Measurements from ENCODE around the gene AHNAK. TPM values are rescaled to one million over a fixed set of nuclear protein-coding genes. Genes with fewer than 3 reads are reported as not detected.

Gene AHNAK
- total RNA-seq, 1 donor from 2014 or later, result 432 TPM

DNA sequence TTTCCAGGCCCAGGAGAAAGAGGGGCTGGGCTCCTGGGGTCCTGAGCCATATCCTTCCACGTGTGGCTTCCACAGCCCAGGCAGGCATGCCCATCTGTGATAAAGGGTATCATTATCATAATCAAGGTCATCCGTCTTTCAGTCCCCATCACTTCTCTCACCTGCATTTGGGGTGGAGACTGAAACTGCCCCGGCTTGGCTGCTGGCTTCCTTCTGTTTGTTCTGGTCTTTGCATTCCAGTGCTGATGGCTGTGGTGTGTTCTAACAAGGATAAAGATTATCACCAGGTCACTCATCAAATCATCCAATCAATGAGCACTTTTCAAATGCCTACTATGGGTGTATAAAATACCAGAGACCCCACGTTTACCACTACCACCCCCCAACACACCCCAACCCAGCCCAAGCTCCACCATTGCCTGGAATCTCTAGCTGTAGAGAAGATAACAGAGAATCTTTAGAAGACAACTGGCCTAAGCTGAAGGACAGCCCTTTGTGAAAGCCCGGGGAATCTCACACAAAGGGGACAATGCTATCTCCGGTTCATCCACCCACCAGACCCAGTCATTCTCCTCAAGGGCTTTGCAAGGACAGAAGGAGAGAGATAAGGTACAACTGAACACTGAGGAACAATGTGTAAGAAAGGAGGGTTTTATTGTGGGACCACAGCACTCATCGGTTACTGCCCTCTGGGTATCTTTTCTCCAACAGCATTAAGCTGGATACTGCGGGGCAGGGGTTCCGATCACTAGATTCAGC lies 54.9 kb downstream of the AHNAK start:
- Histone ChIP-seq H3K9me3 (ENCODE audit: control insufficient read depth in 3 of 3, low read length in 3 of 3) (no peaks in the 10 kb centered on the region), H3K4me1 (ENCODE audit: control insufficient read depth in 3 of 3, insufficient read depth in 3 of 3, low read length in 3 of 3) (no peaks in the 10 kb centered on the region), H3K9ac (ENCODE audit: low read depth in 1 of 3, low read length in 3 of 3) (no peak overlapping the region), H3K27me3 (ENCODE audit: control insufficient read depth in 3 of 3, insufficient read depth in 3 of 3, low read length in 3 of 3) (no peaks in the 10 kb centered on the region), H3K4me3 (ENCODE audit: low read length in 3 of 3) (no peak overlapping the region), H3K36me3 (ENCODE audit: control insufficient read depth in 3 of 3, insufficient read depth in 3 of 3, low read length in 3 of 3) (no peaks in the 10 kb centered on the region), H3K27ac (ENCODE audit: low read depth, low read length) (no peak overlapping the region)

DNA sequence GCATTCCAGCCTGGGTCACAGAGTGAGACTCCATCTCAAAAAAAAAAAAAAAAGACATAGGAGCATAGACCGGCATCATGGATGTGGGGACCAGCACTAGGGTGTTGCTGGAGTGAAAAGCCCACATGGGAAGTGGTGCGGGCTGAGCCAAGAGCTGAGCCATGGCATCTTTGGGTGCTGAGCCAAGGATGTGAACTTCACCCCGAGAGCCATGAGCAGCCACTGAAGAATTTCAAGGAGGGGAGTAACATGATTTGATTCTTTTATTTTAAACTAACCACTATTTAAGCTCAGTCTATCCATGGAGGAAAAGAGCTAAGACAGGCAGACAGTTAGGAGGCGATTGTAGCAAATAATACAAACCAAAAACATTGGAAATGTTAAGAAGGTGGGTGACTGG lies 57.4 kb downstream of the AHNAK start:
- H3K9ac ChIP-seq (ENCODE audit: low read depth in 1 of 3, low read length in 3 of 3), result no peak overlapping the region
- H3K4me3 ChIP-seq (ENCODE audit: low read length in 3 of 3), result no peak overlapping the region
- H3K36me3 ChIP-seq (ENCODE audit: control insufficient read depth in 3 of 3, insufficient read depth in 3 of 3, low read length in 3 of 3), result no peaks in the 10 kb centered on the region
- H3K27me3 ChIP-seq (ENCODE audit: control insufficient read depth in 3 of 3, insufficient read depth in 3 of 3, low read length in 3 of 3), result no peaks in the 10 kb centered on the region
- H3K9me3 ChIP-seq (ENCODE audit: control insufficient read depth in 3 of 3, low read length in 3 of 3), result no peaks in the 10 kb centered on the region
- no peaks in the 10 kb centered on the region for H3K4me1 ChIP-seq (ENCODE audit: control insufficient read depth in 3 of 3, insufficient read depth in 3 of 3, low read length in 3 of 3)
- no peak overlapping the region for H3K27ac ChIP-seq (ENCODE audit: low read depth, low read length)

DNA sequence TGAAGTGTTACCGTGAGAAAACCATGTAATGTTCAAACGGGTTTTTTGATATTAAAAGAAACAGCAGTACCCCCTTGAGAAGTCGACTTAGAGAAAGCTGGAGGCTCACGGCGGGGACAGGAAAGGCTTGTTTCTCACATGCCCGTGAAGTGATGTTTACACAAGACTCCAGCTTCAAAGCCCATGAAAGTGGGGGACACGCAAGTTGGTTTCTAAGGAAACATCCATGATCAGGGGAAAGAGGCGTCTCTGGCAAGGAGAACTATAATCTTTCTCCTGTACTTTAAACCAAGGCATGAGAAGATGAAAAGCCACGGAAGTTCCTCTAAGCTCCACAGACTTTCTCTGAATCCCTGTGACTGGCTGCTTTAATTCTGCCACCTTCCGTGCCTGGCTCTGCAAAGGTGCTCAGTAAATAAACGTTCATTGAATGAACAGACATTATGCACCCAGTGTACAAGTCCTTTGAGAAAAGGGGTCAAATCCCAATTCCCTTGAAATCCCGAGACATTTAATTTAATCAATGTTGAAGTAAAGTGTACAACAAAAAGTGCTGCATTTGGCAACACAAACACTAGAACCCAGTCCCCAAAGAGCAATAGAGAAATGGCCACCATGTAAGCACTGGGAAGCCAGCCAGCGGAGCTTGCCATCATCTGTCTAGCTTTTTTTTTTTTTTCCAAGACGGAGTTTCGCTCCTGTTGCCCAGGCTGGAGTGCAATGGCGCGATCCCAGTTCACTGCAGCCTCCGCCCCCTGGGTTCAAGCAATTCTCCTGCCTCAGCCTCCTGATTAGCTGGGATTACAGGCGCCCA lies 58.7 kb downstream of the AHNAK start:
- H3K4me1 ChIP-seq (ENCODE audit: control insufficient read depth in 3 of 3, insufficient read depth in 3 of 3, low read length in 3 of 3), result no peaks in the 10 kb centered on the region
- no peaks in the 10 kb centered on the region for H3K9me3 ChIP-seq (ENCODE audit: control insufficient read depth in 3 of 3, low read length in 3 of 3)
- H3K4me3 ChIP-seq (ENCODE audit: low read length in 3 of 3), result no peak overlapping the region
- H3K27ac ChIP-seq (ENCODE audit: low read depth, low read length), result no peak overlapping the region
- no peaks in the 10 kb centered on the region for H3K36me3 ChIP-seq (ENCODE audit: control insufficient read depth in 3 of 3, insufficient read depth in 3 of 3, low read length in 3 of 3)
- H3K27me3 ChIP-seq (ENCODE audit: control insufficient read depth in 3 of 3, insufficient read depth in 3 of 3, low read length in 3 of 3), result no peaks in the 10 kb centered on the region
- no peak overlapping the region for H3K9ac ChIP-seq (ENCODE audit: low read depth in 1 of 3, low read length in 3 of 3)

DNA sequence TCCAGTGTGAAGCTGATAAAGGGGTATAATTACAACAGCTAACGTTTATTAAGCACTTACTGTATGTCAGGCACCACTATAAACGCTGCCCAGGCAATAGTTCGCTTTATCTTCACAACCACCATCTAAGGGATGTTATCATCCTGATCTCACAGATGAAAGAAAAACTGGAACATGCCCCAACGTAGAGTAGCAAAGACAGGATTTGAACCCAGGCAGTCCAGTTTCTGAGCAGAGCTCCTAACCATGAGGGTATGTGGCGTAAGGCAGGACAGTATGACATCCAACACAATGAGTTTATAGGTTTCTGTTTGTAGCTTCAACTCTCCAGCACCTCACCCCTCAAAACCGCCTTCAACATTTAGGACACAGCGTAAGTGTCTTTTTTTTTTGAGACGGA lies 59.5 kb downstream of the AHNAK start:
- no peak overlapping the region for H3K27ac ChIP-seq (ENCODE audit: low read depth, low read length)

DNA sequence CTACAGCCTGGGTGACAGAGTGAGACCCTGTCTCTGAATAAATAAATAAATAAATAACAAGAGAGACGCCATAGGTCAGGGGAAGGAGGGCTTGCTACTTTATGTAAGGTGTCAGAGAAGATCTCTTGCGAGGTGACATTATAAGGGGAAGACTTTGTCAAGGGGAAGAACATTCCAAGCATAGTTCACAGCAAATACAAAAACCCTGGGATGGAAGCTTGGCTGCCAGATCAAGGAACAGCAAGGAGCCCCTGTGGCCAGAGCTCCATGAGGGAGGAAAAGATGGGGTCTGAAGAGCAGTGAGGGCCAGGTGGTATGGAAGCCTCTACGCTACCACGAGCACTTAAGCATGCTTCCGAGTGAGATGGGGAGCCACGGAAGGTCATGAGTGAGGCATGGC lies 62.3 kb downstream of the AHNAK start:
- no peaks in the 10 kb centered on the region for H3K9me3 ChIP-seq (ENCODE audit: control insufficient read depth in 3 of 3, low read length in 3 of 3)
- H3K4me1 ChIP-seq (ENCODE audit: control insufficient read depth in 3 of 3, insufficient read depth in 3 of 3, low read length in 3 of 3), result peaks cover 3 to 5% (median 3%) of the 10 kb centered on the region in 3 donors
- H3K27me3 ChIP-seq (ENCODE audit: control insufficient read depth in 3 of 3, insufficient read depth in 3 of 3, low read length in 3 of 3), result no peaks in the 10 kb centered on the region

More for the DNA sequence above, 59.5 kb downstream of the AHNAK start:
- Histone ChIP-seq H3K4me3 (ENCODE audit: low read length in 3 of 3) (no peak overlapping the region), H3K4me1 (ENCODE audit: control insufficient read depth in 3 of 3, insufficient read depth in 3 of 3, low read length in 3 of 3) (no peaks in the 10 kb centered on the region), H3K27me3 (ENCODE audit: control insufficient read depth in 3 of 3, insufficient read depth in 3 of 3, low read length in 3 of 3) (no peaks in the 10 kb centered on the region), H3K9me3 (ENCODE audit: control insufficient read depth in 3 of 3, low read length in 3 of 3) (no peaks in the 10 kb centered on the region), H3K36me3 (ENCODE audit: control insufficient read depth in 3 of 3, insufficient read depth in 3 of 3, low read length in 3 of 3) (no peaks in the 10 kb centered on the region), H3K9ac (ENCODE audit: low read depth in 1 of 3, low read length in 3 of 3) (no peak overlapping the region)

DNA sequence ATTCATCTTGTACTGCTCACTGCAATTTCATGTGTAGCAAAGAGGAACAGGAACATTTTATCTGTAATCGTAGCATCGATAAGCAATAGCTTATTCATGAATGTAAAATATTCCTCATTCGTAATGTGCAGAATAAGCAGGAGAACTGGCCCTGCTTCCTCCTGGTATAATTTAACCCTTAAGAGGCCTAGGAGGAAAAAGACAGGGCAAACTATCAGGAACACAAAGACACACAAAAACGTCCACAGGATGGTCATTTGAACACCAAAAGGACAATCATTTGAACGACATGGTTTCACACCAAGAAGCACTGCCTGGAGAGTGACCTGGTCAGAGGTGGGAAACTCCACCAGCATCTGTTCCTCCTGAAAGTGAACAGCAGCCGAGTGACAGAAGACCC lies 63.9 kb downstream of the AHNAK start:
- Histone ChIP-seq H3K27ac (ENCODE audit: low read depth, low read length) (no peak overlapping the region), H3K4me3 (ENCODE audit: low read length in 3 of 3) (no peak overlapping the region), H3K9ac (ENCODE audit: low read depth in 1 of 3, low read length in 3 of 3) (no peak overlapping the region), H3K36me3 (ENCODE audit: control insufficient read depth in 3 of 3, insufficient read depth in 3 of 3, low read length in 3 of 3) (no peaks in the 10 kb centered on the region), H3K4me1 (ENCODE audit: control insufficient read depth in 3 of 3, insufficient read depth in 3 of 3, low read length in 3 of 3) (peaks cover 3 to 5% (median 3%) of the 10 kb centered on the region in 3 donors), H3K27me3 (ENCODE audit: control insufficient read depth in 3 of 3, insufficient read depth in 3 of 3, low read length in 3 of 3) (no peaks in the 10 kb centered on the region), H3K9me3 (ENCODE audit: control insufficient read depth in 3 of 3, low read length in 3 of 3) (no peaks in the 10 kb centered on the region)

More for the DNA sequence above, 62.3 kb downstream of the AHNAK start:
- Histone ChIP-seq H3K4me3 (ENCODE audit: low read length in 3 of 3) (no peak overlapping the region), H3K36me3 (ENCODE audit: control insufficient read depth in 3 of 3, insufficient read depth in 3 of 3, low read length in 3 of 3) (no peaks in the 10 kb centered on the region), H3K27ac (ENCODE audit: low read depth, low read length) (no peak overlapping the region), H3K9ac (ENCODE audit: low read depth in 1 of 3, low read length in 3 of 3) (no peak overlapping the region)

DNA sequence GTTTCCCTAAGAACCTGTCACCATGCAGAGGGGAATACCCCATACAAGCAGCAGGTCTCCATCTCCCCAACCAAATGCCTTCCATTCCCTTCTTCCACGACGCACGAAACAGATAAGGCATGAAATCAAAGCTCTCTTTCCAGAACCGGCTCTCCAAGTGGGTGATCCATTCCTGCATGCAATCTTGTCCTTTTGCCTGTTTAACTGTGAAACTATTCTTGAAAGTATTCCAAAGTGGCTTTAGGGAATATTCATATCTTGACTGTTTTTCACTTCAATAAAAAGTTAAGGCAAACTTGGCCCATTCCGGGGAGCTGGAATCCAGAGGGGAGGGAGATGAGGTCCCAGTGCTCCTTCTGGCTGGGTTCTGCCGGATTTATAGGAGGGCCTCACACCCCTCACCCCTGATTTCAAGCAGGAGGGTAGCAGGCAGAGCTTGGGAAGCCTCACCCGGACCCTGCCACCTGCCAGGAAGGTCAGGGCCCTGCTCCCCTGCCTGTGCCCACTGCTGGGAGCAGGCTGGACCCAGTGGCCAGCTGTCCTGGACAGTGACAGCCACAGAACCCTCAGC lies 66.9 kb downstream of the AHNAK start:
- H3K27ac ChIP-seq (ENCODE audit: low read depth, low read length), result peak overlapping the region; percentile 47
- no peaks in the 10 kb centered on the region for H3K27me3 ChIP-seq (ENCODE audit: control insufficient read depth in 3 of 3, insufficient read depth in 3 of 3, low read length in 3 of 3)
- no peak overlapping the region for H3K9ac ChIP-seq (ENCODE audit: low read depth in 1 of 3, low read length in 3 of 3)
- peaks cover 3 to 5% (median 3%) of the 10 kb centered on the region in 3 donors for H3K4me1 ChIP-seq (ENCODE audit: control insufficient read depth in 3 of 3, insufficient read depth in 3 of 3, low read length in 3 of 3)
- H3K36me3 ChIP-seq (ENCODE audit: control insufficient read depth in 3 of 3, insufficient read depth in 3 of 3, low read length in 3 of 3), result no peaks in the 10 kb centered on the region
- no peak overlapping the region for H3K4me3 ChIP-seq (ENCODE audit: low read length in 3 of 3)
- H3K9me3 ChIP-seq (ENCODE audit: control insufficient read depth in 3 of 3, low read length in 3 of 3), result no peaks in the 10 kb centered on the region

DNA sequence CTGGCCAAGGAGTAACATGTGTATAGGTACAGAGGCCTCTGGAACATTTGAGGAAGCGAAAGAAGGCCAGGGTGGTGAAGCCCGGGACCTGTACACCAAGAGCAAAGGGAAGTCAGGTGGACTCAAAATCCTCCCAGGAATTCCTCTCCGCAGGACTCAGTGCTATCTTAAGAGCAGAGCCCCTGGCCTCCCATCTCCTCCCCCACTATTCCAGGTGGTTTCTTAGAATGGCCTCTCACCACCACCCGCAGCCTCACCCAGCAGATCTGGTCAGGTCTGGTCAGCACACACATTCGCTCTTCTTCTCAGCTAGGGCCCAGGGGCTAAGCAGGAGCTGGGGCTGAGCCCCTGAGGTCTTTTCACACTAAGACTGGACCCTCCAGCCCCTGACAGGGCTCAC lies 68.7 kb downstream of the AHNAK start:
- H3K9ac ChIP-seq (ENCODE audit: low read depth in 1 of 3, low read length in 3 of 3), result no peak overlapping the region
- H3K9me3 ChIP-seq (ENCODE audit: control insufficient read depth in 3 of 3, low read length in 3 of 3), result no peaks in the 10 kb centered on the region
- no peaks in the 10 kb centered on the region for H3K27me3 ChIP-seq (ENCODE audit: control insufficient read depth in 3 of 3, insufficient read depth in 3 of 3, low read length in 3 of 3)
- H3K4me1 ChIP-seq (ENCODE audit: control insufficient read depth in 3 of 3, insufficient read depth in 3 of 3, low read length in 3 of 3), result peaks cover 3 to 5% (median 3%) of the 10 kb centered on the region in 3 donors
- H3K36me3 ChIP-seq (ENCODE audit: control insufficient read depth in 3 of 3, insufficient read depth in 3 of 3, low read length in 3 of 3), result no peaks in the 10 kb centered on the region
- H3K27ac ChIP-seq (ENCODE audit: low read depth, low read length), result no peak overlapping the region
- no peak overlapping the region for H3K4me3 ChIP-seq (ENCODE audit: low read length in 3 of 3)

DNA sequence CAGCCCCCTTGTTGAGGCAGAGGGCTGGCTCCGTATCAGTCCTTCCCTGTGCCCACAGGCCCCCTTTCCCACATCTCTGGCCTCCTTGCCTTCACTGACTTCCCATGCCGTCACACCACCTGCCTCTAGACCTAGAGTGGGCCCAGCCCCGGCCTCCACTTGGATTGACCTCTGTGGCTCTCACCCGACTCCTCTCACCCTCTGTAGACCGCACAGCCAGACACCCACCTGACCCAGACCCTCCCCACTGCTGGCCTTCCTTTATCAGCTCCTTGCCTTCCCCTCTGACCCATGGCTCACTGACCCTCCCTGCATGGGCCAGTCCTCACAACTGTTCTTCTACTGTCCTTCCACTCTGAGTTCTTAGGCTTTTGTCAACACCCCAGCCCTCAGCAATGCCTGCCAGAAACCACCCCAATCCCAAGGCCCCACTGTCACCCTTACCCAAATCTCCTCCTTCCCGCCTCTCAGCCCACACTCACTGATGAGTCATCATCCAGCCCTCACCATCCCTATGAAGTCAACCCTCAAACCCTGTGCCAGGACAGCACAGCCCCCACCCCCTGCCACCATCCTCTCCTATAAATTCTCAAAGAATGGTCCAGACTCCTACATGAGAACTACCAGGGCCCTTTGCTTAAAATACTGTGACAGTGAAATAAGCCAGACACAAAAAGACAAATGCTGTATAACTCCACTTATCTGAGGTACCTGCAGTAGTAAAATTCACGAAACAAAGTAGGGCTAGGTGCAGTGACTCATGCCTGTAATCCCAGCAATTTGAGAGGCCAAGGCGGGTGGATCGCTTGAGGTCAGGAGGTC lies 74.3 kb downstream of the AHNAK start:
- H3K27ac ChIP-seq (ENCODE audit: low read depth, low read length), result no peak overlapping the region
- no peaks in the 10 kb centered on the region for H3K9me3 ChIP-seq (ENCODE audit: control insufficient read depth in 3 of 3, low read length in 3 of 3)
- H3K4me1 ChIP-seq (ENCODE audit: control insufficient read depth in 3 of 3, insufficient read depth in 3 of 3, low read length in 3 of 3), result no peaks in the 10 kb centered on the region
- no peak overlapping the region for H3K4me3 ChIP-seq (ENCODE audit: low read length in 3 of 3)
- H3K27me3 ChIP-seq (ENCODE audit: control insufficient read depth in 3 of 3, insufficient read depth in 3 of 3, low read length in 3 of 3), result no peaks in the 10 kb centered on the region
- no peaks in the 10 kb centered on the region for H3K36me3 ChIP-seq (ENCODE audit: control insufficient read depth in 3 of 3, insufficient read depth in 3 of 3, low read length in 3 of 3)
- peak overlapping the region in 1 of 3 donors; percentile 14 for H3K9ac ChIP-seq (ENCODE audit: low read depth in 1 of 3, low read length in 3 of 3)
